Measurements from ENCODE around the gene ESPL1. TPM values are rescaled to one million over a fixed set of nuclear protein-coding genes. Genes with fewer than 3 reads are reported as not detected.

The ESPL1 gene
- total RNA-seq, 1 experiment from 2014 or later = 31.1 TPM

DNA sequence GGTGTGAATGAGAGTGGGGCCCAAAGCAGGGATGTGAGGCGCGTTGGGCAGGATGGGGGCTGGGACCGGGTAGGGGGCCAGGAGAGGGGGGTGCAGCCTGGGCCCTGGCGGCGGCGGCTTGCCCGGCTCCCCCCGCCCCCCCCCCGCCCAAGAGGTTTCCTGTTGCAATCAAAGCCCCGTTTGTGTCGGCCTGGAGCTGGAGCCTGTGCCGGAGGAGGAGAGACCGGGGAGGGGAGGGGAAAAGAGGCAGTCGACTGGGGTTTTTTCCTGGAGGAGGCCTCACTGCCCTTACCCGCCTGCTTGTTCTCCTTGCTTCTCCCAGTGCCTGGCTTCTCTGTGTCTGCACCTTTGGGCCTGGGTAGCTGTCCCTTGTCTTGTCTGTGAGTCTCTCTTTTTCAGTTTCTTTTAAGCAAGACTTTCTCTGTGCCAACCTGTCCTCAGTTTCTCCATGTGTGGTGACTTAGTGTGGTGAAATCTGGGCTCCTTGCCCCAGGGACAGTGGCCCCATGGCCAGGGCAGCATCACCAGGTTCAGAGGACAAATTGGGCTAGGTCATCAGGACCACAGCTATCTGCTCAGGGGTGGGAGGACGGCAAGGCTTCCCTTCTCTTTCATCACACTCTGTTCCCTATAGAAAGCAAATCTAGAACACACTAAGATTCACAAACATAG lies 44.6 kb upstream of the ESPL1 start:
- intact Hi-C loops (cut with micrococcal nuclease; ENCODE audit: unreplicated experiment) = no loop called here
- peak; percentile 30 for DNase-seq
- CTCF ChIA-PET = interaction anchor here (0.6 to 0.7 kb wide), 2 partner anchors 45 to 129 kb away, joined by 4 to 5 read pairs; partner anchors contain the start of gene ESPL1
- no TSS peak for BruUV-seq (replicated peaks)
- H3K36me3 Mint-ChIP-seq (ENCODE audit: insufficient read depth, unreplicated experiment) = peaks cover 38% of the 10 kb centered on the region
- H3K27me3 Mint-ChIP-seq (ENCODE audit: unreplicated experiment) = no peaks in the 10 kb centered on the region
- no peak overlapping the region for H3K4me3 Mint-ChIP-seq (ENCODE audit: low read depth, unreplicated experiment)
- peaks cover 68% of the 10 kb centered on the region for H3K4me1 Mint-ChIP-seq (ENCODE audit: low read depth, unreplicated experiment)
- H3K27ac Mint-ChIP-seq (ENCODE audit: unreplicated experiment) = no peak overlapping the region
- no peak for TF ChIP-seq CTCF (IDR thresholded peaks at IDR 0.05; ENCODE audit: unreplicated experiment)
- H3K9me3 Mint-ChIP-seq (ENCODE audit: low read depth, unreplicated experiment) = no peaks in the 10 kb centered on the region

DNA sequence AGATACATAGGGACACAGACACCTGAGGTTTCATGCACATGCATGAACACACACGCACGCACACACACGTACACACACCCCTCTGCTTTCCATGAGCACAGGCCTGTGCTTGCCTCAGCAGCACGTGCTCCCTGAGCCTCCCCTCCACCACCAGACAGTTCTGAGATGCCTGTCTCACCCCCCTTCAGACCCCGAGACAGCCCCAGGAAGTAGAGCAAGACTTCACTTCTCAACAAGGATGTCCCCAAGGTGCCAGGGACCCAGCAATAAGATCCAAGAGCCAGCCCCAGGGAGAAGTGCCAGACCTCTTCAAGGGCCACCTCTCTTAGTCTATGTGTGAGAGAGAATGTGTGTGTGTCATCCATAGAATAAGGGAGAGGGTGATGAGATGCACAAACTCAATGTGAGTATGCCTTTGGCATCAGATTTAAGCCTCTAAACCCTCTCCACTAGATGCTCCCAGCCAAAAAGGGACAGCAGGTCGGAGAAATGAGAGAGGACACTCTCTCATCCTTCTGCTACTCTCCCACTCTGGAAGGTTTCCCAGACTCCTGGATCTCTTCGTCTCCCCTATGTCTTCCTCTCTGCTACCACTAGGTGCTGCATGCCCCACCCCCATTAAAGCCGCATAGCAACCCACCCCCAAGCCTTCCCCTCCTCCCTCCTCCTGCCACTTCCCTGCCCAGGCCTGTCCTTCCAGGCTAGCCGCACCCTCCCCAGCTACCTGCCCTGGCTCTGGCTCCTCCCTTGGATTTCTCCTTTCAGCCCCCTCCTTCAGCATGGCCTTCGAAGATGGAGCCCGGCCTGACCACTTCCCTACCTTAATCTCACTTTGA lies 43.8 kb upstream of the ESPL1 start:
- H3K4me1 Mint-ChIP-seq (ENCODE audit: low read depth, unreplicated experiment) = peaks cover 72% of the 10 kb centered on the region
- no peaks in the 10 kb centered on the region for H3K27me3 Mint-ChIP-seq (ENCODE audit: unreplicated experiment)
- no peak overlapping the region for H3K4me3 Mint-ChIP-seq (ENCODE audit: low read depth, unreplicated experiment)
- intact Hi-C loops (cut with micrococcal nuclease; ENCODE audit: unreplicated experiment) = no loop called here
- peak; percentile 38 for DNase-seq
- no peaks in the 10 kb centered on the region for H3K9me3 Mint-ChIP-seq (ENCODE audit: low read depth, unreplicated experiment)
- no peak overlapping the region for H3K27ac Mint-ChIP-seq (ENCODE audit: unreplicated experiment)
- CTCF ChIA-PET = no interaction called here
- peaks cover 40% of the 10 kb centered on the region for H3K36me3 Mint-ChIP-seq (ENCODE audit: insufficient read depth, unreplicated experiment)
- TF ChIP-seq CTCF (IDR thresholded peaks at IDR 0.05; ENCODE audit: unreplicated experiment) = no peak
- no TSS peak for BruUV-seq (replicated peaks)

DNA sequence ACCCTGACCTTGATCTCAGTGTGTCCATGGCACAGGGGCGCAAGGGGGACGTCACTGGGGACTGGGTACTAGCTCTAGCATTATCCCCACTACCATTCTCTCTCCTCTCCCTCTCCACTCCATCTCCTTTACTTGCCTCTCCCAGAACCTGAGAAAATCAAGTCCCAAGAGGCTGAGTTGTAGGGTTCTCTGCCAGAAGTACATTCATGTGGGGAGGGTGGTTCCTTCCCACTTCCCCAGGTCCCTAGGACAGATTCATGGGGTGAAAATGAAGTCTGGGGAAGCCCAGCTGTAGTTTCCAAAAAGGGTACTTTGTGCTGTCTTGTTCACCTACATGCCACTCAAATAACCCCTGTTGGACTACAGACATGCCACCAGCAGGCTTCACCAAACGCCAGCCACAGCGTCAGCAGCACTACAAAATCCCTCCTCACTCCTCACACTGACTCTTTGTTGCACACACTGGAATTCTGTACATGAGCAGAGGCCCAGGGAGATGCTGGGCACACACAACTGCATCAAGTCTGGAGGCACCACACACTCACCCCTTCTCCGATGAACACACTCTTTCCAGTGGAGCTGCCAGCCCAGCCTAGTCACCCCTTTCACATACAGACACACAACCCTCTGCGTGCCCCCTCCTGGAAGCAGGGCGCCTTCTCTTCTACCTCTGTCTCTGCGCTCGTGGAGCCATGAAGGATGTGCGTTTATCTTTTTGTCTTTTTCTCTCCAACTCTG lies 43.0 kb upstream of the ESPL1 start:
- peak overlapping the region; percentile 22 for H3K4me3 Mint-ChIP-seq (ENCODE audit: low read depth, unreplicated experiment)
- H3K27me3 Mint-ChIP-seq (ENCODE audit: unreplicated experiment) = no peaks in the 10 kb centered on the region
- no peak for DNase-seq
- peaks cover 76% of the 10 kb centered on the region for H3K4me1 Mint-ChIP-seq (ENCODE audit: low read depth, unreplicated experiment)
- TF ChIP-seq CTCF (IDR thresholded peaks at IDR 0.05; ENCODE audit: unreplicated experiment) = no peak
- CTCF ChIA-PET = no interaction called here
- no peak overlapping the region for H3K27ac Mint-ChIP-seq (ENCODE audit: unreplicated experiment)
- H3K9me3 Mint-ChIP-seq (ENCODE audit: low read depth, unreplicated experiment) = no peaks in the 10 kb centered on the region
- H3K36me3 Mint-ChIP-seq (ENCODE audit: insufficient read depth, unreplicated experiment) = peaks cover 40% of the 10 kb centered on the region
- no TSS peak for BruUV-seq (replicated peaks)
- intact Hi-C loops (cut with micrococcal nuclease; ENCODE audit: unreplicated experiment) = no loop called here

DNA sequence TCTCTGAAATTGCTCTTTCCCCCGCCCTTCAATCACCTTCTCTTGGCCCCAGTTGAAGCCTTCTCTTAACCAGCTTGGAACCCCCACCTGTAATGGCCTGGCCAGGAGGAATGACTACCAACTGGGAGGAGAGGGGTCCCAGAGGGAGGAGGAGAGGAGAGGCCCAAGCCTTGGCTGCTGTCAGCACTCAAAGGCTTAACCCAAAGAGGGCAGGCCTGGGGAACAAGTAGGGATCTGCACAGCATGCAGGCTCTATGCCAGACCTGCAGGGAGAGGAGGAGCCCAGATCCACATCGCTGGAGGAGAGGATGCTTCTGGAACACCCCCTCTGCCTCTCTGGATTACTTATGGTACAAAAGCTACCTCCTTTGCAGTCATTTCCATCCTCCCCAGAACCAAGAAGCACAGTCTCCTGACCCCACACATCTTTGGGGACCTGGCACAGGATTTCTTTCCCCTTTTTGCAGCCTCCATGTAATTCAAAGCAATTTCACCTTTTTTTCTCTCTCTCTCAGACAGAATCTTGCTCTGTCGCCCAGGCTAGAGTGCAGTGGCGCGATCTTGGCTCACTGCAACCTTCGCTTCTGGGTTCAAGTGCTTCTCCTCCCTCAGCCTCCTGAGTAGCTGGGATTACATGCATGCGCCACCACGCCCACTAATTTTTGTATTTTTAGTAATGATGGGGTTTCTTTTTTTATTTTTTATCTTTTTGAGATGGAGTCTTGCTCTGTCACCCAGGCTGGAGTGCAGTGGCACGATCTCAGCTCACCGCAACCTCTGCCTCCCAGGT lies 42.3 kb upstream of the ESPL1 start:
- no TSS peak for BruUV-seq (replicated peaks)
- no peak for TF ChIP-seq CTCF (IDR thresholded peaks at IDR 0.05; ENCODE audit: unreplicated experiment)
- Mint-ChIP-seq H3K27me3 (ENCODE audit: unreplicated experiment) (no peaks in the 10 kb centered on the region), H3K4me1 (ENCODE audit: low read depth, unreplicated experiment) (peaks cover 79% of the 10 kb centered on the region), H3K27ac (ENCODE audit: unreplicated experiment) (no peak overlapping the region), H3K36me3 (ENCODE audit: insufficient read depth, unreplicated experiment) (peaks cover 41% of the 10 kb centered on the region), H3K4me3 (ENCODE audit: low read depth, unreplicated experiment) (peak overlapping the region; percentile 22), H3K9me3 (ENCODE audit: low read depth, unreplicated experiment) (no peaks in the 10 kb centered on the region)
- no peak for DNase-seq
- CTCF ChIA-PET = interaction anchor here (0.7 kb wide), 1 partner anchor 70 kb away, joined by 3 read pairs; the partner anchor contains the start of gene PFDN5
- intact Hi-C loops (cut with micrococcal nuclease; ENCODE audit: unreplicated experiment) = no loop called here
